HEK293 (cell line): ENCODE measurements around the gene MT1A.

Experiments
- CTCF ChIA-PET: fragments of 350-600 bp; formaldehyde crosslinking; extraction: SDS; loops from one replicate; lab custom pipeline; 2021; ENCODE audit warnings: antibody characterized with exemption; lab: Yijun Ruan, JAX
- POLR2A ChIA-PET: fragments of 300-600 bp; formaldehyde crosslinking; extraction: SDS; loops from one replicate; lab custom pipeline; 2020; ENCODE audit warnings: antibody characterized with exemption, inconsistent platforms; lab: Yijun Ruan, JAX
- H3K27ac ChIP-seq: fragments of 200-500 bp; sonication (Bioruptor generic); 2 replicates; pipeline ENCODE4 v1.5.1; 2014; ENCODE audit warnings: low read depth, low read length, control low read depth, inconsistent platforms; ENCODE audit errors: extremely low read depth
- H3K36me3 ChIP-seq, 2 experiments: fragments of 200-500 bp in 1 of 2; sonication (Bioruptor generic) in 1 of 2; 1 replicate in 1 of 2; 2 replicates in 1 of 2; pipeline ENCODE4 v1.5.1; 2014 to 2017; ENCODE audit warnings: inconsistent platforms in 2 of 2, low read length in 2 of 2; ENCODE audit not compliant: control insufficient read depth in 2 of 2, insufficient read depth in 1 of 2
- H3K4me1 ChIP-seq: fragments of 200-500 bp; sonication (Bioruptor generic); 2 replicates; pipeline ENCODE4 v1.5.1; 2014; ENCODE audit warnings: mild to moderate bottlenecking, low read length, inconsistent platforms; ENCODE audit not compliant: control insufficient read depth, insufficient read depth
- H3K4me3 ChIP-seq: 2 replicates; pipeline ENCODE4 v1.5.1; 2011; ENCODE audit warnings: low read depth, mild to moderate bottlenecking, control low read depth, low read length, moderate library complexity
- H3K9me3 ChIP-seq: fragments of 200-500 bp; sonication (Bioruptor generic); 2 replicates; pipeline ENCODE4 v1.5.1; 2014; ENCODE audit warnings: low read depth, low read length, inconsistent platforms; ENCODE audit not compliant: control insufficient read depth, insufficient read depth
- BCL6B ChIP-seq: fragments of 450-650 bp; formaldehyde crosslinking; IDR thresholded peaks from 2 replicates; pipeline ENCODE4 v1.5.1; 2017; ENCODE audit warnings: missing biosample characterization, missing genetic modification characterization
- CTCF ChIP-seq: fragments of 450-650 bp; formaldehyde crosslinking; IDR thresholded peaks from 2 replicates; pipeline ENCODE4 v1.5.1; 2016; ENCODE audit warnings: missing biosample characterization, missing genetic modification characterization
- ELK4 ChIP-seq: IDR thresholded peaks from 2 replicates; pipeline ENCODE4 v1.6.1; 2011; ENCODE audit warnings: mild to moderate bottlenecking, low read depth, low read length, borderline replicate concordance
- HOXA7 ChIP-seq: sonication (generic); formaldehyde crosslinking; IDR thresholded peaks from 2 replicates; pipeline ENCODE4 v1.8.1; 2022; ENCODE audit warnings: missing genetic modification reagents, borderline replicate concordance
- INSM2 ChIP-seq: fragments of 450-650 bp; formaldehyde crosslinking; IDR thresholded peaks from 2 replicates; pipeline ENCODE4 v1.5.1; 2016; ENCODE audit warnings: missing biosample characterization, missing genetic modification characterization
- KLF17 ChIP-seq: fragments of 450-650 bp; formaldehyde crosslinking; IDR thresholded peaks from 2 replicates; pipeline ENCODE4 v1.5.1; 2016; ENCODE audit warnings: missing biosample characterization, missing genetic modification characterization
- OVOL3 ChIP-seq: fragments of 450-650 bp; formaldehyde crosslinking; IDR thresholded peaks from 2 replicates; pipeline ENCODE4 v1.5.1; 2016; ENCODE audit warnings: missing biosample characterization, missing genetic modification characterization
- YY2 ChIP-seq: fragments of 450-650 bp; formaldehyde crosslinking; IDR thresholded peaks from 2 replicates; pipeline ENCODE4 v1.5.1; 2016; ENCODE audit warnings: missing biosample characterization, missing genetic modification characterization
- ZBTB44 ChIP-seq: fragments of 450-650 bp; IDR thresholded peaks from 2 replicates; pipeline ENCODE4 v1.5.1; 2018; ENCODE audit warnings: missing biosample characterization, mild to moderate bottlenecking, missing genetic modification characterization
- ZBTB7A ChIP-seq: fragments of 450-650 bp; formaldehyde crosslinking; IDR thresholded peaks from 2 replicates; pipeline ENCODE4 v1.5.1; 2016; ENCODE audit warnings: low read depth, missing biosample characterization, missing genetic modification characterization
- ZFP37 ChIP-seq: fragments of 450-650 bp; formaldehyde crosslinking; IDR thresholded peaks from 2 replicates; pipeline ENCODE4 v1.5.1; 2016; ENCODE audit warnings: missing biosample characterization, missing genetic modification characterization
- ZNF10 ChIP-seq: fragments of 450-650 bp; formaldehyde crosslinking; IDR thresholded peaks from 2 replicates; pipeline ENCODE4 v1.5.1; 2017; ENCODE audit warnings: missing biosample characterization, missing genetic modification characterization
- ZNF114 ChIP-seq: fragments of 450-650 bp; formaldehyde crosslinking; IDR thresholded peaks from 2 replicates; pipeline ENCODE4 v1.5.0; 2017; ENCODE audit warnings: missing biosample characterization, missing genetic modification characterization
- ZNF24 ChIP-seq: fragments of 450-650 bp; formaldehyde crosslinking; IDR thresholded peaks from 2 replicates; pipeline ENCODE4 v1.5.1; 2016; ENCODE audit warnings: missing biosample characterization, missing genetic modification characterization
- ZNF292 ChIP-seq: fragments of 450-650 bp; formaldehyde crosslinking; IDR thresholded peaks from 2 replicates; pipeline ENCODE4 v1.5.1; 2016; ENCODE audit warnings: low read depth, missing biosample characterization, missing genetic modification characterization, borderline replicate concordance
- ZNF366 ChIP-seq: fragments of 450-650 bp; formaldehyde crosslinking; conservative IDR thresholded peaks from 2 replicates; pipeline ENCODE4 v1.5.1; 2016; ENCODE audit warnings: missing biosample characterization, missing genetic modification characterization
- ZNF560 ChIP-seq: fragments of 450-650 bp; formaldehyde crosslinking; IDR thresholded peaks from 2 replicates; pipeline ENCODE4 v1.5.1; 2017; ENCODE audit warnings: missing biosample characterization, missing genetic modification characterization, borderline replicate concordance
- ZNF621 ChIP-seq: fragments of 450-650 bp; formaldehyde crosslinking; IDR thresholded peaks from 2 replicates; pipeline ENCODE4 v1.5.1; 2017; ENCODE audit warnings: missing biosample characterization, missing genetic modification characterization
- ZNF645 ChIP-seq: fragments of 450-650 bp; formaldehyde crosslinking; IDR thresholded peaks from 2 replicates; pipeline ENCODE4; 2016; ENCODE audit warnings: missing biosample characterization, missing genetic modification characterization
- ZNF654 ChIP-seq: fragments of 450-650 bp; formaldehyde crosslinking; IDR thresholded peaks from 2 replicates; pipeline ENCODE4 v1.5.1; 2016; ENCODE audit warnings: low read depth, missing biosample characterization, missing genetic modification characterization
- ZNF664 ChIP-seq: fragments of 450-650 bp; formaldehyde crosslinking; IDR thresholded peaks from 2 replicates; pipeline ENCODE4 v1.5.1; 2016; ENCODE audit warnings: missing biosample characterization, missing genetic modification characterization
- ZNF837 ChIP-seq: fragments of 450-650 bp; formaldehyde crosslinking; IDR thresholded peaks from 2 replicates; pipeline ENCODE4 v1.5.1; 2016; ENCODE audit warnings: missing biosample characterization, missing genetic modification characterization
- ZSCAN23 ChIP-seq: fragments of 450-650 bp; formaldehyde crosslinking; IDR thresholded peaks from 2 replicates; pipeline ENCODE4 v1.5.1; 2016; ENCODE audit warnings: missing biosample characterization, missing genetic modification characterization

The MT1A gene

GRCh38 chr16:56603589-56603988, 34.9 kb upstream of the MT1A start:
- Histone ChIP-seq H3K4me1 (no peaks in the 10 kb centered on the region), H3K36me3 (no peaks in the 10 kb centered on the region), H3K27ac (no peak overlapping the region), H3K4me3 (no peak overlapping the region), H3K9me3 (no peaks in the 10 kb centered on the region)
- ChIA-PET POLR2A (interaction anchor here (0.7 to 1.5 kb wide), 2 partner anchors 91 to 153 kb away, joined by 3 to 4 read pairs; partner anchors contain the start of genes NUDT21 and OGFOD1), CTCF (interaction anchor here (0.6 to 6.0 kb wide), 20 partner anchors 12 to 334 kb away, joined by 3 to 66 read pairs (median 4); no protein-coding TSS in a partner anchor)
- TF ChIP-seq YY2 (no peak), BCL6B (tag by site-specific recombination) (no peak), ZNF654 (tag by site-specific recombination) (peak; percentile 30), ZBTB44 (tag by site-specific recombination) (0 out of 2 replicates have a peak, but pooled peaks have one; percentile 36), ZNF10 (tag by site-specific recombination) (0 out of 2 replicates have a peak, but pooled peaks have one; percentile 23), ZNF837 (tag by site-specific recombination) (no peak), ZNF560 (no peak), CTCF (peak; percentile 53; the same call in 1 of the 2 replicates), ZNF114 (tag by site-specific recombination) (no peak), ELK4 (no peak), INSM2 (no peak), ZNF645 (tag by site-specific recombination) (no peak), ZSCAN23 (tag by site-specific recombination) (no peak), ZBTB7A (no peak), HOXA7 (CRISPR knock-in tag) (no peak), ZNF292 (tag by site-specific recombination) (no peak)

- CTCF ChIA-PET: interaction anchor here (0.8 to 6.0 kb wide), 6 partner anchors 9 to 97 kb away, joined by 3 to 66 read pairs (median 4); no protein-coding TSS in a partner anchor
- Histone ChIP-seq H3K9me3 (no peaks in the 10 kb centered on the region), H3K36me3 (no peaks in the 10 kb centered on the region), H3K4me1 (peaks cover under 1% of the 10 kb centered on the region; the same call in 1 of the 2 replicates)
- TF ChIP-seq ZNF664 (tag by site-specific recombination) (no peak), OVOL3 (tag by site-specific recombination) (no peak), ZNF366 (tag by site-specific recombination) (no peak), ZFP37 (tag by site-specific recombination) (no peak), ZNF837 (tag by site-specific recombination) (no peak), ZNF621 (tag by site-specific recombination) (no peak), KLF17 (tag by site-specific recombination) (no peak), ZNF24 (tag by site-specific recombination) (no peak)
- TF ChIP-seq, all 188 proteins: peak for 0
- Histone ChIP-seq H3K4me3 (no peak overlapping the region), H3K27ac (no peak overlapping the region)
- POLR2A ChIA-PET: interaction anchor here (0.6 kb wide), 1 partner anchor 116 kb away, joined by 3 read pairs; no protein-coding TSS in a partner anchor
Observed at GRCh38 chr16:56604966-56605365, 33.5 kb upstream of the MT1A start.
